ENCODE measurements around the gene VPS13D. TPM values are rescaled to one million over a fixed set of nuclear protein-coding genes. Genes with fewer than 3 reads are reported as not detected.

VPS13D gene
- total and polyA plus RNA-seq, 2 experiments from 2014 or later: 10.7 to 34.9 TPM

DNA sequence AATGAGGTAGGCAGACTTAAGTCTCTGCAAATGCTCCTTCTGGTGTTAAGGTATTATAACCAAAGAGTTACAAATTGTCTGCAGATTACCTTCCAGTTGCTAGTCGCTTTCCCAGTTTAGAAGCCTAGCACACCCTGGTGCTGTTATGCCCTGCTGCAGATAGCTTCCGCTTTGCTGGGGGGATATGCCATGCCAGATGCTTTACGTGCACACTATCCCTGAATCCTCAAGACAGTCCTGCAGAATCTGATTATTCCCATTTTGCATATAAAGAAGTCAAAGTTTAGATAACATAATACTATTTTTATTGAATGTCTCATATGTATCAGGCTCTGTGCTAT is 221.7 kb downstream of the VPS13D start:
- H4K20me1 ChIP-seq (replicated peaks; ENCODE audit: insufficient read depth): no peaks in the 10 kb centered on the region
- H3K4me2 ChIP-seq: no peak overlapping the region
- no peak overlapping the region for H3K4me3 ChIP-seq
- Mint-ChIP-seq H3K27ac (no peak overlapping the region), H3K4me1 (peaks cover 16% of the 10 kb centered on the region), H3K9me3 (no peaks in the 10 kb centered on the region), H3K36me3 (ENCODE audit: low read depth) (no peaks in the 10 kb centered on the region), H3K27me3 (ENCODE audit: insufficient read depth, low read depth, poor library complexity) (peaks cover 1% of the 10 kb centered on the region), H3K4me3 (no peak overlapping the region)
- no peaks in the 10 kb centered on the region for H3K27me3 ChIP-seq (ENCODE audit: insufficient read depth)
- H3K9me2 ChIP-seq (ENCODE audit: insufficient read depth): no peaks in the 10 kb centered on the region
- DNase-seq (ENCODE audit: low spot score): no peak
- no peaks in the 10 kb centered on the region; the same call in 1 of the 2 replicates for H3K36me3 ChIP-seq (ENCODE audit: insufficient read depth)
- ATAC-seq: no peak
- no peak overlapping the region for H3K27ac ChIP-seq (ENCODE audit: low read depth)
- no peaks in the 10 kb centered on the region for H3F3A ChIP-seq (replicated peaks; ENCODE audit: low read depth)
- no peaks in the 10 kb centered on the region for H3K79me2 ChIP-seq (replicated peaks; ENCODE audit: insufficient read depth)
- H2AFZ ChIP-seq: no peak overlapping the region
- peaks cover 12% of the 10 kb centered on the region; the same call in 1 of the 2 replicates for H3K4me1 ChIP-seq (ENCODE audit: insufficient read depth)
- TF ChIP-seq ZNF331 (CRISPR knock-in tag; IDR thresholded peaks at IDR 0.05; ENCODE audit: low read depth) (no peak), CREB1 (CRISPR knock-in tag; IDR thresholded peaks at IDR 0.05; ENCODE audit: low read depth) (no peak), NANOG (IDR thresholded peaks at IDR 0.05; ENCODE audit: borderline replicate concordance) (no peak), EZH2phosphoT487 (IDR thresholded peaks at IDR 0.05; ENCODE audit: unreplicated experiment) (no peak), EZH2 (IDR thresholded peaks at IDR 0.05; ENCODE audit: low read depth, unreplicated experiment) (no peak), POLR2AphosphoS5 (IDR thresholded peaks at IDR 0.05; ENCODE audit: low read depth) (no peak), JUNB (IDR thresholded peaks at IDR 0.05; ENCODE audit: unreplicated experiment) (no peak), STAT1 (IDR thresholded peaks at IDR 0.05; ENCODE audit: unreplicated experiment) (no peak), ZNF114 (CRISPR knock-in tag; IDR thresholded peaks at IDR 0.05) (no peak)
- TF ChIP-seq, protein P1, sequence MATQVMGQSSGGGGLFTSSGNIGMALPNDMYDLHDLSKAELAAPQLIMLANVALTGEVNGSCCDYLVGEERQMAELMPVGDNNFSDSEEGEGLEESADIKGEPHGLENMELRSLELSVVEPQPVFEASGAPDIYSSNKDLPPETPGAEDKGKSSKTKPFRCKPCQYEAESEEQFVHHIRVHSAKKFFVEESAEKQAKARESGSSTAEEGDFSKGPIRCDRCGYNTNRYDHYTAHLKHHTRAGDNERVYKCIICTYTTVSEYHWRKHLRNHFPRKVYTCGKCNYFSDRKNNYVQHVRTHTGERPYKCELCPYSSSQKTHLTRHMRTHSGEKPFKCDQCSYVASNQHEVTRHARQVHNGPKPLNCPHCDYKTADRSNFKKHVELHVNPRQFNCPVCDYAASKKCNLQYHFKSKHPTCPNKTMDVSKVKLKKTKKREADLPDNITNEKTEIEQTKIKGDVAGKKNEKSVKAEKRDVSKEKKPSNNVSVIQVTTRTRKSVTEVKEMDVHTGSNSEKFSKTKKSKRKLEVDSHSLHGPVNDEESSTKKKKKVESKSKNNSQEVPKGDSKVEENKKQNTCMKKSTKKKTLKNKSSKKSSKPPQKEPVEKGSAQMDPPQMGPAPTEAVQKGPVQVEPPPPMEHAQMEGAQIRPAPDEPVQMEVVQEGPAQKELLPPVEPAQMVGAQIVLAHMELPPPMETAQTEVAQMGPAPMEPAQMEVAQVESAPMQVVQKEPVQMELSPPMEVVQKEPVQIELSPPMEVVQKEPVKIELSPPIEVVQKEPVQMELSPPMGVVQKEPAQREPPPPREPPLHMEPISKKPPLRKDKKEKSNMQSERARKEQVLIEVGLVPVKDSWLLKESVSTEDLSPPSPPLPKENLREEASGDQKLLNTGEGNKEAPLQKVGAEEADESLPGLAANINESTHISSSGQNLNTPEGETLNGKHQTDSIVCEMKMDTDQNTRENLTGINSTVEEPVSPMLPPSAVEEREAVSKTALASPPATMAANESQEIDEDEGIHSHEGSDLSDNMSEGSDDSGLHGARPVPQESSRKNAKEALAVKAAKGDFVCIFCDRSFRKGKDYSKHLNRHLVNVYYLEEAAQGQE (IDR thresholded peaks at IDR 0.05; ENCODE audit: unreplicated experiment): no peak
- TF ChIP-seq, protein P2, sequence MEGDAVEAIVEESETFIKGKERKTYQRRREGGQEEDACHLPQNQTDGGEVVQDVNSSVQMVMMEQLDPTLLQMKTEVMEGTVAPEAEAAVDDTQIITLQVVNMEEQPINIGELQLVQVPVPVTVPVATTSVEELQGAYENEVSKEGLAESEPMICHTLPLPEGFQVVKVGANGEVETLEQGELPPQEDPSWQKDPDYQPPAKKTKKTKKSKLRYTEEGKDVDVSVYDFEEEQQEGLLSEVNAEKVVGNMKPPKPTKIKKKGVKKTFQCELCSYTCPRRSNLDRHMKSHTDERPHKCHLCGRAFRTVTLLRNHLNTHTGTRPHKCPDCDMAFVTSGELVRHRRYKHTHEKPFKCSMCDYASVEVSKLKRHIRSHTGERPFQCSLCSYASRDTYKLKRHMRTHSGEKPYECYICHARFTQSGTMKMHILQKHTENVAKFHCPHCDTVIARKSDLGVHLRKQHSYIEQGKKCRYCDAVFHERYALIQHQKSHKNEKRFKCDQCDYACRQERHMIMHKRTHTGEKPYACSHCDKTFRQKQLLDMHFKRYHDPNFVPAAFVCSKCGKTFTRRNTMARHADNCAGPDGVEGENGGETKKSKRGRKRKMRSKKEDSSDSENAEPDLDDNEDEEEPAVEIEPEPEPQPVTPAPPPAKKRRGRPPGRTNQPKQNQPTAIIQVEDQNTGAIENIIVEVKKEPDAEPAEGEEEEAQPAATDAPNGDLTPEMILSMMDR (conservative IDR thresholded peaks at IDR 0.05; ENCODE audit: low read depth in 2 of 2): no peak
- TF ChIP-seq, protein P3, sequence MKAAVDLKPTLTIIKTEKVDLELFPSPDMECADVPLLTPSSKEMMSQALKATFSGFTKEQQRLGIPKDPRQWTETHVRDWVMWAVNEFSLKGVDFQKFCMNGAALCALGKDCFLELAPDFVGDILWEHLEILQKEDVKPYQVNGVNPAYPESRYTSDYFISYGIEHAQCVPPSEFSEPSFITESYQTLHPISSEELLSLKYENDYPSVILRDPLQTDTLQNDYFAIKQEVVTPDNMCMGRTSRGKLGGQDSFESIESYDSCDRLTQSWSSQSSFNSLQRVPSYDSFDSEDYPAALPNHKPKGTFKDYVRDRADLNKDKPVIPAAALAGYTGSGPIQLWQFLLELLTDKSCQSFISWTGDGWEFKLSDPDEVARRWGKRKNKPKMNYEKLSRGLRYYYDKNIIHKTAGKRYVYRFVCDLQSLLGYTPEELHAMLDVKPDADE (IDR thresholded peaks at IDR 0.05): no peak
- TF ChIP-seq, protein P4, sequence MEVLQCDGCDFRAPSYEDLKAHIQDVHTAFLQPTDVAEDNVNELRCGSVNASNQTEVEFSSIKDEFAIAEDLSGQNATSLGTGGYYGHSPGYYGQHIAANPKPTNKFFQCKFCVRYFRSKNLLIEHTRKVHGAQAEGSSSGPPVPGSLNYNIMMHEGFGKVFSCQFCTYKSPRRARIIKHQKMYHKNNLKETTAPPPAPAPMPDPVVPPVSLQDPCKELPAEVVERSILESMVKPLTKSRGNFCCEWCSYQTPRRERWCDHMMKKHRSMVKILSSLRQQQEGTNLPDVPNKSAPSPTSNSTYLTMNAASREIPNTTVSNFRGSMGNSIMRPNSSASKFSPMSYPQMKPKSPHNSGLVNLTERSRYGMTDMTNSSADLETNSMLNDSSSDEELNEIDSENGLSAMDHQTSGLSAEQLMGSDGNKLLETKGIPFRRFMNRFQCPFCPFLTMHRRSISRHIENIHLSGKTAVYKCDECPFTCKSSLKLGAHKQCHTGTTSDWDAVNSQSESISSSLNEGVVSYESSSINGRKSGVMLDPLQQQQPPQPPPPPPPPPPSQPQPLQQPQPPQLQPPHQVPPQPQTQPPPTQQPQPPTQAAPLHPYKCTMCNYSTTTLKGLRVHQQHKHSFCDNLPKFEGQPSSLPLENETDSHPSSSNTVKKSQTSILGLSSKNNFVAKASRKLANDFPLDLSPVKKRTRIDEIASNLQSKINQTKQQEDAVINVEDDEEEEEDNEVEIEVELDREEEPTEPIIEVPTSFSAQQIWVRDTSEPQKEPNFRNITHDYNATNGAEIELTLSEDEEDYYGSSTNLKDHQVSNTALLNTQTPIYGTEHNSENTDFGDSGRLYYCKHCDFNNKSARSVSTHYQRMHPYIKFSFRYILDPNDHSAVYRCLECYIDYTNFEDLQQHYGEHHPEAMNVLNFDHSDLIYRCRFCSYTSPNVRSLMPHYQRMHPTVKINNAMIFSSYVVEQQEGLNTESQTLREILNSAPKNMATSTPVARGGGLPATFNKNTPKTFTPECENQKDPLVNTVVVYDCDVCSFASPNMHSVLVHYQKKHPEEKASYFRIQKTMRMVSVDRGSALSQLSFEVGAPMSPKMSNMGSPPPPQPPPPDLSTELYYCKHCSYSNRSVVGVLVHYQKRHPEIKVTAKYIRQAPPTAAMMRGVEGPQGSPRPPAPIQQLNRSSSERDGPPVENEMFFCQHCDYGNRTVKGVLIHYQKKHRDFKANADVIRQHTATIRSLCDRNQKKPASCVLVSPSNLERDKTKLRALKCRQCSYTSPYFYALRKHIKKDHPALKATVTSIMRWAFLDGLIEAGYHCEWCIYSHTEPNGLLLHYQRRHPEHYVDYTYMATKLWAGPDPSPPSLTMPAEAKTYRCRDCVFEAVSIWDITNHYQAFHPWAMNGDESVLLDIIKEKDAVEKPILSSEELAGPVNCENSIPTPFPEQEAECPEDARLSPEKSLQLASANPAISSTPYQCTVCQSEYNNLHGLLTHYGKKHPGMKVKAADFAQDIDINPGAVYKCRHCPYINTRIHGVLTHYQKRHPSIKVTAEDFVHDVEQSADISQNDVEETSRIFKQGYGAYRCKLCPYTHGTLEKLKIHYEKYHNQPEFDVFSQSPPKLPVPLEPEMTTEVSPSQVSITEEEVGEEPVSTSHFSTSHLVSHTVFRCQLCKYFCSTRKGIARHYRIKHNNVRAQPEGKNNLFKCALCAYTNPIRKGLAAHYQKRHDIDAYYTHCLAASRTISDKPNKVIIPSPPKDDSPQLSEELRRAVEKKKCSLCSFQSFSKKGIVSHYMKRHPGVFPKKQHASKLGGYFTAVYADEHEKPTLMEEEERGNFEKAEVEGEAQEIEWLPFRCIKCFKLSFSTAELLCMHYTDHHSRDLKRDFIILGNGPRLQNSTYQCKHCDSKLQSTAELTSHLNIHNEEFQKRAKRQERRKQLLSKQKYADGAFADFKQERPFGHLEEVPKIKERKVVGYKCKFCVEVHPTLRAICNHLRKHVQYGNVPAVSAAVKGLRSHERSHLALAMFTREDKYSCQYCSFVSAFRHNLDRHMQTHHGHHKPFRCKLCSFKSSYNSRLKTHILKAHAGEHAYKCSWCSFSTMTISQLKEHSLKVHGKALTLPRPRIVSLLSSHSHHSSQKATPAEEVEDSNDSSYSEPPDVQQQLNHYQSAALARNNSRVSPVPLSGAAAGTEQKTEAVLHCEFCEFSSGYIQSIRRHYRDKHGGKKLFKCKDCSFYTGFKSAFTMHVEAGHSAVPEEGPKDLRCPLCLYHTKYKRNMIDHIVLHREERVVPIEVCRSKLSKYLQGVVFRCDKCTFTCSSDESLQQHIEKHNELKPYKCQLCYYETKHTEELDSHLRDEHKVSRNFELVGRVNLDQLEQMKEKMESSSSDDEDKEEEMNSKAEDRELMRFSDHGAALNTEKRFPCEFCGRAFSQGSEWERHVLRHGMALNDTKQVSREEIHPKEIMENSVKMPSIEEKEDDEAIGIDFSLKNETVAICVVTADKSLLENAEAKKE (CRISPR knock-in tag; IDR thresholded peaks at IDR 0.05): no peak

All from GM23338 (cell line).